Measurements from ENCODE around the gene CATSPERD.

DNA sequence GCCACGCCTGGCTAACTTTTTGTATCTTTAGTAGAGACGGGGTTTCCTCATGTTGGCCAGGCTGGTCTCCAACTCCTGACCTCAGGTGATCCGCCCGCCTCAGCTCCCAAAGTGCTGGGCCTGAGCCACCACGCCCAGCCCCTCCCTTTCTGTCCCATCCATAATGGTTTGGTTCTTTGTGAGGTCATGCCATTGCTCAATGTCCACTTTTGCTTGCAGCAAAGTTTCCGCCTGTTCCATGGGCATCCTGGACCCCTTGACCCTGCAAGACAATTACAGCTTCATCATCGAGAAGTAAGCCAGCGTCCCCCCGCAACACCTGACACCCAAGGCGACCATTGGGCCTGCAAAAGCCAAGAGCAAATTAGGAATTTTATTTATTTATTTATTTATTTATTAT, 47.5 kb downstream of the CATSPERD start:
- TF ChIP-seq CTCF (IDR thresholded peaks at IDR 0.05) (no peak), POLR2A (IDR thresholded peaks at IDR 0.05) (no peak), EP300 (IDR thresholded peaks at IDR 0.05) (no peak)

All from ovary (tissue), 3 donors.